GM12872 (cell line): Measurements from ENCODE around the gene PRRC2C.

Experiments used
- TF ChIP-seq, protein P1 (sequence below): IDR thresholded peaks from 3 replicates; pipeline ENCODE4 v1.5.1; 2011; ENCODE audit warnings: low read depth, mild to moderate bottlenecking, low read length, moderate library complexity; ENCODE audit not compliant: insufficient read depth

The PRRC2C gene

DNA sequence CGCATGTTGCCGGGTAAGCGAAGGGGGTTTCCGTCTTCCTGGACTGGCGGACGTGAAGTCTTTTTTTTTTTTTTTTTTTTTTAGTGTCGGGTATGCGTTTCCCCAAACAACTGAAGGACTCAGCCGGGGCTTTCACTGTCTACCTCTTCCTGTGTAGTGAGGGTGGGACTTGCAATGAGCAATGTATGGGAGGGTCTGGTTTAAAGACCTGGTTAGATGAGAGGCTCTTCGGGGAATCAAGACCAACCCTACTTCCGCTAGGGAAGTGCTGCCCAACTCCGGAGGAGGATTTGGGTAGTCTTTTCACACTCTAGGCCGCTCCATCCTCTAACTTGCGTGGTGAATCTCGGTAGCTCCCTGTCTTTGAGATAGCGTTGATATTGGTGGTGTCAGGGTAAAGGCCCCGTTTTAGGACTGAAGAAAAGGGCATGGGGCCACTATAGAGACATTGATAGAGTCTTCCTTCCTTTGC, 754 bp downstream of the PRRC2C start:
- TF ChIP-seq, protein P1, sequence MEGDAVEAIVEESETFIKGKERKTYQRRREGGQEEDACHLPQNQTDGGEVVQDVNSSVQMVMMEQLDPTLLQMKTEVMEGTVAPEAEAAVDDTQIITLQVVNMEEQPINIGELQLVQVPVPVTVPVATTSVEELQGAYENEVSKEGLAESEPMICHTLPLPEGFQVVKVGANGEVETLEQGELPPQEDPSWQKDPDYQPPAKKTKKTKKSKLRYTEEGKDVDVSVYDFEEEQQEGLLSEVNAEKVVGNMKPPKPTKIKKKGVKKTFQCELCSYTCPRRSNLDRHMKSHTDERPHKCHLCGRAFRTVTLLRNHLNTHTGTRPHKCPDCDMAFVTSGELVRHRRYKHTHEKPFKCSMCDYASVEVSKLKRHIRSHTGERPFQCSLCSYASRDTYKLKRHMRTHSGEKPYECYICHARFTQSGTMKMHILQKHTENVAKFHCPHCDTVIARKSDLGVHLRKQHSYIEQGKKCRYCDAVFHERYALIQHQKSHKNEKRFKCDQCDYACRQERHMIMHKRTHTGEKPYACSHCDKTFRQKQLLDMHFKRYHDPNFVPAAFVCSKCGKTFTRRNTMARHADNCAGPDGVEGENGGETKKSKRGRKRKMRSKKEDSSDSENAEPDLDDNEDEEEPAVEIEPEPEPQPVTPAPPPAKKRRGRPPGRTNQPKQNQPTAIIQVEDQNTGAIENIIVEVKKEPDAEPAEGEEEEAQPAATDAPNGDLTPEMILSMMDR = no peak

DNA sequence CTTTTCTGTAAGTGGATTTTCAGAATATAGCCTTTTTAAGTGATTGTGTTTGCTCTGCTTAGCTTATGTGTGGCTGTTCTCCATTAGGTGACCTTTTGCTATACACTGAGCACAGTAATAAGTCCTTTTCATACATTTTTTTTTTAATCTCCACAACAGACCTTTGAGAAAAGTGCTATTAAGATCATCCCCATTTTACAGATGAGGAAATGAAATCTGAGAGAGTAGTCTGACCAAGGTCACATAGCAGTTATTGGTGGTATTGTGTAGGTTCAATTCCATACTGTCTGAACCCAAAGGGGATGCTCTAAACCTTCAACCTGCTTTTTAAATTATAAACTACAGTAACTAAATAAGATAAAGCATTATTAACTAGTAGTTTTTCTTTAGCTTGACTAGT, 1.7 kb downstream of the PRRC2C start:
- TF ChIP-seq, protein P1 = no peak

DNA sequence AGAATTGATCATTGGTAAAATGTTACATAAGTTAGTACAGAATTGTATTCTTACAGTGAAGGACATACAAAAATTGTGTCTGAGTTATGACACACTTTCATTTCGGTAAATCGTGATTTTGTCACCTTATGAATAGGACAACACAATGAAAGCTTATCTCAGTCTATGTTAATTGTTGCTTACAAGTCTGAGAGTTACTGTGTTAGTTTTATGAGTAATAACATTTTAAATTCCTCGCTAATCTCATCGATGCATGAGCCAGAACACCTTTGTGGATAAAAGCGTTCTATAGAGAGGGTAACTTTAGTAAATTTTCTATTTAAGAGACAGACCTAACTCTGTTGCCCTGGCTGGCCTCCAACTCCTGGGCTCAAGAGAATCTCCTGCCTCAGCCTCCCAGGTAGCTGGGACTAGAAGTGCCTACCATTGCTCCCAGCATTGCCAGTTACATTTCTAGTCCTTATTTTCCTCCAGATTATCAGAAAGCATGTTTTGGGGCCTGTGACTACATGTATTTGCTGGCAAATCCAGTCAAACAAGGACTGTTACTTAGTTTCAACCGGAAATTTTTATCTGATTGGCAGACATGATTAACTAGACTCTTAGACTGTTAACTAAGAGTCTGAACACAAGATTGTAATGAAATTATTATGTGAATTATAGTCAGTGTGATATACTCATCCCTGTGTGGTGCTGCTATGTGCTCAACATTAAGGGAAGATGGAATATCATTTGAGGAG, 3.0 kb downstream of the PRRC2C start:
- TF ChIP-seq, protein P1 = no peak

DNA sequence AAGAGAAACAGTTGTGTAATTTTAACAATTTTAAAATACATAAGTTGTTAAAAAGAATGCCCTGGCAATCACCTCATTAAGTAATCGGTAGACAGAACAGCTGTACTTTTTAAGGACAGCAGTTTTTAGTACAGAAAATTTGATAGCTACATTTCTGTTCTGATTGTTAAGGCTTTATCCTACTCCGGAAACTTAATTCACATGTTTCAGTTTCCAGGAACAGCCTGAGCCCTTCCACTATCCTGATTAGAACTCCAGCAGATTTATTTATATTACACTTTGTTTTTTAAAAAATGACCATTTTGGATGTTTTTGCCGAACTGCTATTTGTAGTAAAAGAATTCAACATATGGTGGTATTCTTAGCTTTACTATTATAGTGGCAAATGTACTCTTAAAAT, 8.7 kb downstream of the PRRC2C start:
- TF ChIP-seq, protein P1 = no peak

DNA sequence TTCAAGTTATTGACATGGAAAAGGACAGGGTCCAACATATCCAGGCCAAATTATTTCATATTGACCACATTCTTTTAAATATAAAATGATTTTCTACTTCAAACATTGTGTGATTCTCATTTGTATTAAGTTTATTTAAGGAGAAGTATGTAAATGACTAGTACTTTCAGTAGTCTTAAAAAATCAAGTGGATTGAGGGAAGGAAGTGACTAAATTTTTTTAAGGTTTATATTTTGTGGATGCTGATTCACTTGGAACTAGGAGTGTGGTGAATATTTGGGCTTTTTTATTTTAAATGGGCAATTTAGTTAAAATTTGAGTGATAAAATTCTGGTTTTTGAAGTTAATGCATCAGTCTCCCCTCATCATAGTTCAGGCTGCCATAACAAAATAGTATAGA, 10.1 kb downstream of the PRRC2C start:
- TF ChIP-seq, protein P1 = no peak

DNA sequence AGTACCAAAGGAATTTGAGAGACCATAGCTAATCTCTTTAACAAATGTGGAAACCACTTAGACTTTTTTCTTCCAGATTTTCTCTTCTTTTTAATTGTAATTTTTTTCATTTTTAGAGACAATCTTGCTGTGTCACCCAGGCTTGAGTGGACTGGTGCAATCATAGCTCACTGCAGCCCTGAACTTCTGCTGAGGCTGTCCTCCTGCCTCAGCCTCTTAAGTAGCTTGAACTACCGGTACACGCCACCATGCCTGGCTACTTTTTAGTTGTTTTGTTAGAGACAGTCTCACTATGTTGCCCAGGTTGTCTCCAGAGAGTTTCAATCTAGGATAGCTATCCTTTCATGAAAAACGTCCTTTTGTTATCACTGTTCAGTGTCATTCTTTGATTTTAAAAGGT, 15.0 kb downstream of the PRRC2C start:
- TF ChIP-seq, protein P1 = no peak

DNA sequence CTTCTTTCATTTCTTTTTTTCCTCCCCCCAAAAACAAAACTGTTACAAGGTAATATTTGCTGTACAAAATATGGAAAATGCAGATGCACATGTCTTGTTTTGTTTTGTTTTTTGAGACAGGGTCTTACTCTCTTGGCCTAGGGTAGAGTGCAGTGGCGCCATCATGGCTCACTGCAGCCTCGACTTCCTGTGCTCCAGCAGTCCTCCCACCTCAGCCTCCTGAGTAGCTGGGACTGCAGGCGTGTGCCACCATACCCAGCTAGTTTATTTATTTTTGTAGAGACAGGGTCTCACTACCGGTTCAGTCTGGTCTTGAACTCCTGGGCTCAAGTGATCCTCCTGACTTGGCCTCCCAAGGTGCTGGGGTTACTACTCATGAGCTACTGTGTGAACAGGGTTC, 15.5 kb downstream of the PRRC2C start:
- TF ChIP-seq, protein P1 = no peak
